ENCODE results near the gene SLC25A39. TPM values are rescaled to one million over a fixed set of nuclear protein-coding genes. Genes with fewer than 3 reads are reported as not detected.

The SLC25A39 gene
- total RNA-seq, 1 donor from 2014 or later = 93.1 TPM

GRCh38 chr17:44314031-44314430 is 10.6 kb downstream of the SLC25A39 start:
- no peak overlapping the region for H3K4me3 ChIP-seq
- TF ChIP-seq CTCF (IDR thresholded peaks at IDR 0.05) (no peak), POLR2AphosphoS5 (IDR thresholded peaks at IDR 0.05; ENCODE audit: insufficient read depth in 1 of 2, low read depth in 1 of 2) (no peak), POLR2A (IDR thresholded peaks at IDR 0.05) (no peak)
- H3K27me3 ChIP-seq = peaks cover 6% of the 10 kb centered on the region

GRCh38 chr17:44312396-44313104 is 12.1 kb downstream of the SLC25A39 start:
- Histone ChIP-seq H3K27ac (no peak overlapping the region), H3K9me3 (no peaks in the 10 kb centered on the region), H3K4me1 (peaks cover 25% of the 10 kb centered on the region), H3K4me3 (no peak overlapping the region), H3K27me3 (peaks cover 6% of the 10 kb centered on the region), H3K36me3 (no peaks in the 10 kb centered on the region)
- no peak for TF ChIP-seq POLR2AphosphoS5 (IDR thresholded peaks at IDR 0.05; ENCODE audit: insufficient read depth in 1 of 2, low read depth in 1 of 2)
- TF ChIP-seq CTCF (IDR thresholded peaks at IDR 0.05) = no peak
- no peak for TF ChIP-seq POLR2A (IDR thresholded peaks at IDR 0.05)
- no peak for DNase-seq (ENCODE audit: extremely low spot score in 2 of 2)
- intact Hi-C loops (cut with DNase I) = no loop called here

More at GRCh38 chr17:44314031-44314430, 10.6 kb downstream of the SLC25A39 start:
- Histone ChIP-seq H3K9me3 (no peaks in the 10 kb centered on the region), H3K27ac (no peak overlapping the region), H3K4me1 (peaks cover 11% of the 10 kb centered on the region), H3K36me3 (no peaks in the 10 kb centered on the region)
- no peak for DNase-seq (ENCODE audit: extremely low spot score in 2 of 2)
- intact Hi-C loops (cut with DNase I) = no loop called here

GRCh38 chr17:44311562-44312181 is 13.0 kb downstream of the SLC25A39 start:
- H3K4me1 ChIP-seq = peaks cover 28% of the 10 kb centered on the region
- no peaks in the 10 kb centered on the region for H3K9me3 ChIP-seq
- H3K36me3 ChIP-seq = no peaks in the 10 kb centered on the region
- H3K4me3 ChIP-seq = no peak overlapping the region
- H3K27ac ChIP-seq = no peak overlapping the region
- intact Hi-C loops (cut with DNase I) = no loop called here
- no peak for DNase-seq (ENCODE audit: extremely low spot score in 2 of 2)
- peaks cover 6% of the 10 kb centered on the region for H3K27me3 ChIP-seq
- no peak for TF ChIP-seq POLR2A (IDR thresholded peaks at IDR 0.05)
- no peak for TF ChIP-seq CTCF (IDR thresholded peaks at IDR 0.05)
- no peak for TF ChIP-seq POLR2AphosphoS5 (IDR thresholded peaks at IDR 0.05; ENCODE audit: insufficient read depth in 1 of 2, low read depth in 1 of 2)

- H3K4me1 ChIP-seq = peaks cover 28% of the 10 kb centered on the region
- H3K4me3 ChIP-seq = no peak overlapping the region
- no peak for DNase-seq (ENCODE audit: extremely low spot score in 2 of 2)
- intact Hi-C loops (cut with DNase I) = no loop called here
- no peak overlapping the region for H3K27ac ChIP-seq
- no peaks in the 10 kb centered on the region for H3K9me3 ChIP-seq
- H3K27me3 ChIP-seq = peaks cover 6% of the 10 kb centered on the region
- TF ChIP-seq POLR2A (IDR thresholded peaks at IDR 0.05) (no peak), POLR2AphosphoS5 (IDR thresholded peaks at IDR 0.05; ENCODE audit: insufficient read depth in 1 of 2, low read depth in 1 of 2) (no peak), CTCF (IDR thresholded peaks at IDR 0.05) (no peak)
- H3K36me3 ChIP-seq = no peaks in the 10 kb centered on the region
Observed at GRCh38 chr17:44310609-44311376, 13.8 kb downstream of the SLC25A39 start.

Data from vagina (tissue), 2 donors.